Neural progenitor cell (in vitro differentiated cells): ENCODE measurements around the gene RASD1. TPM values are rescaled to one million over a fixed set of nuclear protein-coding genes. Genes with fewer than 3 reads are reported as not detected.
A peak's percentile ranks its signal among the peaks of the same experiment; 100 is the strongest.
"Not testable (repeated sequence)": the region's sequence is repeated elsewhere in the genome, so short reads cannot be mapped to it uniquely, and the experiment has no call there.

ENCODE experiments used
- DNase-seq: peaks from one replicate; pipeline ENCODE4 v3.0.0-alpha.2; 2016; ENCODE audit warnings: low spot score
- H2AFZ ChIP-seq: fragments of 200-600 bp; sonication (generic); replicated peaks from 2 replicates; pipeline ENCODE4 v1.6.1; 2016; ENCODE audit warnings: antibody characterized with exemption
- H3F3A ChIP-seq: fragments of 200-600 bp; sonication (generic); 2 replicates; pipeline ENCODE4 v1.6.1; 2016; ENCODE audit warnings: antibody characterized with exemption, low read depth
- H3K27ac ChIP-seq: fragments of 200-600 bp; sonication (generic); 2 replicates; pipeline ENCODE4 v1.5.1; 2016; ENCODE audit warnings: mild to moderate bottlenecking
- H3K27me3 ChIP-seq: fragments of 200-600 bp; sonication (generic); 2 replicates; pipeline ENCODE4 v1.6.1; 2016; ENCODE audit warnings: mild to moderate bottlenecking, moderate library complexity
- H3K36me3 ChIP-seq: fragments of 200-600 bp; sonication (generic); 2 replicates; pipeline ENCODE4 v1.5.1; 2016
- H3K4me1 ChIP-seq: fragments of 200-600 bp; sonication (generic); 2 replicates; pipeline ENCODE4 v1.6.1; 2016; ENCODE audit warnings: mixed run types
- H3K4me2 ChIP-seq: fragments of 200-600 bp; sonication (generic); 2 replicates; pipeline ENCODE4 v1.6.1; 2016
- H3K4me3 ChIP-seq: fragments of 200-600 bp; sonication (generic); 2 replicates; pipeline ENCODE4 v1.5.1; 2016
- H3K79me2 ChIP-seq: fragments of 200-600 bp; sonication (generic); 2 replicates; pipeline ENCODE4 v1.6.1; 2016; ENCODE audit warnings: low read depth
- H3K9ac ChIP-seq: fragments of 200-600 bp; sonication (generic); 2 replicates; pipeline ENCODE4 v1.6.1; 2016
- H3K9me3 ChIP-seq: fragments of 200-600 bp; sonication (generic); 2 replicates; pipeline ENCODE4 v1.5.1; 2016; ENCODE audit warnings: low read depth
- H4K20me1 ChIP-seq: fragments of 200-600 bp; sonication (generic); 2 replicates; pipeline ENCODE4 v1.6.1; 2016; ENCODE audit warnings: low read depth
- H3K27ac Mint-ChIP-seq: 3 replicates; pipeline ENCODE4 v1.8.0; 2021; ENCODE audit warnings: mixed read lengths
- H3K27me3 Mint-ChIP-seq: 2 replicates; pipeline ENCODE4 v1.8.0; 2022; ENCODE audit warnings: low read depth, mild to moderate bottlenecking, inconsistent platforms, moderate library complexity, mixed read lengths; ENCODE audit not compliant: insufficient read depth
- H3K36me3 Mint-ChIP-seq: 3 replicates; pipeline ENCODE4 v1.8.0; 2021; ENCODE audit warnings: mixed read lengths
- H3K4me1 Mint-ChIP-seq: 3 replicates; pipeline ENCODE4 v1.8.0; 2021; ENCODE audit warnings: mixed read lengths
- H3K4me3 Mint-ChIP-seq: 3 replicates; pipeline ENCODE4 v1.8.0; 2021; ENCODE audit warnings: mild to moderate bottlenecking, moderate library complexity, mixed read lengths
- H3K9me3 Mint-ChIP-seq: 3 replicates; pipeline ENCODE4 v1.8.0; 2020; ENCODE audit warnings: mixed read lengths
- CTCF ChIP-seq: fragments of 200-600 bp; sonication (generic); IDR thresholded peaks from 2 replicates; pipeline ENCODE4 v1.5.1; 2017; ENCODE audit warnings: antibody characterized with exemption, mild to moderate bottlenecking
- EZH2 ChIP-seq: fragments of 200-600 bp; sonication (generic); IDR thresholded peaks from 2 replicates; pipeline ENCODE4 v1.6.1; 2017; ENCODE audit warnings: antibody characterized with exemption, mild to moderate bottlenecking, moderate library complexity
- EZH2phosphoT487 ChIP-seq: fragments of 200-600 bp; sonication (generic); IDR thresholded peaks from 2 replicates; pipeline ENCODE4 v1.6.1; 2017; ENCODE audit warnings: antibody characterized with exemption
- total RNA-seq: library from RNA; depleted of rRNA; stranded (reverse); fragments of >200 nt; gene quantifications from 2 replicates; pipeline ENCODE4 v1.2.3, GENCODE V29; 2015; ENCODE audit warnings: low replicate concordance

RASD1 gene
- total RNA-seq, 1 donor from 2014 or later, result 0.88 TPM

- Mint-ChIP-seq H3K9me3 (no peaks in the 10 kb centered on the region), H3K27ac (no peak overlapping the region), H3K4me3 (no peak overlapping the region), H3K36me3 (peaks cover 27% of the 10 kb centered on the region), H3K4me1 (peaks cover 28% of the 10 kb centered on the region), H3K27me3 (peaks cover 16% of the 10 kb centered on the region)
- Histone ChIP-seq H3K27ac (no peak overlapping the region), H3K9me3 (no peaks in the 10 kb centered on the region), H2AFZ (no peak overlapping the region), H4K20me1 (peaks cover 69% of the 10 kb centered on the region), H3K4me3 (no peak overlapping the region), H3K36me3 (no peaks in the 10 kb centered on the region), H3K4me2 (no peak overlapping the region), H3F3A (peaks cover 39% of the 10 kb centered on the region), H3K9ac (no peak overlapping the region), H3K27me3 (peaks cover 21% of the 10 kb centered on the region), H3K79me2 (peaks cover 5% of the 10 kb centered on the region), H3K4me1 (peaks cover 43% of the 10 kb centered on the region)
- TF ChIP-seq CTCF, result no peak
- no peak for TF ChIP-seq EZH2
- no peak for TF ChIP-seq EZH2phosphoT487
- no peak for DNase-seq
Measured at GRCh38 chr17:17491031-17491471, 5.1 kb downstream of the RASD1 start.

- no peaks in the 10 kb centered on the region for H3K36me3 ChIP-seq
- DNase-seq, result no peak
- H4K20me1 ChIP-seq, result peaks cover 44% of the 10 kb centered on the region
- H3K4me3 ChIP-seq, result no peak overlapping the region
- H3K27ac ChIP-seq, result no peak overlapping the region
- peaks cover 8% of the 10 kb centered on the region for H3K4me1 Mint-ChIP-seq
- H3K4me2 ChIP-seq, result no peak overlapping the region
- H3K9me3 Mint-ChIP-seq, result no peaks in the 10 kb centered on the region
- H3K79me2 ChIP-seq, result peaks cover 35% of the 10 kb centered on the region
- H3K4me3 Mint-ChIP-seq, result no peak overlapping the region
- no peak overlapping the region for H3K27ac Mint-ChIP-seq
- no peak overlapping the region for H2AFZ ChIP-seq
- no peaks in the 10 kb centered on the region for H3K9me3 ChIP-seq
- peaks cover 18% of the 10 kb centered on the region for H3K4me1 ChIP-seq
- H3K27me3 ChIP-seq, result no peaks in the 10 kb centered on the region
- no peak overlapping the region for H3K9ac ChIP-seq
- peaks cover 9% of the 10 kb centered on the region for H3F3A ChIP-seq
- TF ChIP-seq EZH2phosphoT487 (no peak), EZH2 (no peak), CTCF (no peak)
- H3K27me3 Mint-ChIP-seq, result no peaks in the 10 kb centered on the region
- H3K36me3 Mint-ChIP-seq, result peaks cover 34% of the 10 kb centered on the region
Measured at GRCh38 chr17:17487998-17488397, 8.2 kb downstream of the RASD1 start.

GRCh38 chr17:17486416-17486815 is 9.8 kb downstream of the RASD1 start:
- H3K9me3 ChIP-seq, H3K4me2 ChIP-seq, H3K4me3 ChIP-seq, H3K27ac ChIP-seq, H3K4me1 Mint-ChIP-seq, H2AFZ ChIP-seq, H3K27ac Mint-ChIP-seq, H3F3A ChIP-seq, H3K27me3 ChIP-seq, H3K9me3 Mint-ChIP-seq, DNase-seq, H3K9ac ChIP-seq, H3K36me3 ChIP-seq, H3K4me3 Mint-ChIP-seq, H3K27me3 Mint-ChIP-seq: not testable (repeated sequence)
- Histone ChIP-seq H4K20me1 (peaks cover 28% of the 10 kb centered on the region), H3K4me1 (peaks cover 11% of the 10 kb centered on the region), H3K79me2 (peaks cover 50% of the 10 kb centered on the region)
- H3K36me3 Mint-ChIP-seq, result peaks cover 25% of the 10 kb centered on the region

GRCh38 chr17:17485420-17485819 is 10.8 kb downstream of the RASD1 start:
- peaks cover 23% of the 10 kb centered on the region for H4K20me1 ChIP-seq
- H2AFZ ChIP-seq, result no peak overlapping the region
- Mint-ChIP-seq H3K36me3 (peaks cover 24% of the 10 kb centered on the region), H3K27me3 (no peaks in the 10 kb centered on the region), H3K4me3 (no peak overlapping the region), H3K4me1 (peaks cover 6% of the 10 kb centered on the region), H3K9me3 (no peaks in the 10 kb centered on the region), H3K27ac (peak overlapping the region; percentile 18)
- H3K79me2 ChIP-seq, result peaks cover 60% of the 10 kb centered on the region
- H3K4me1 ChIP-seq, result peaks cover 12% of the 10 kb centered on the region
- no peaks in the 10 kb centered on the region for H3F3A ChIP-seq
- DNase-seq, result no peak
- no peak overlapping the region for H3K4me3 ChIP-seq
- H3K27me3 ChIP-seq, result no peaks in the 10 kb centered on the region
- H3K9ac ChIP-seq, result no peak overlapping the region
- H3K36me3 ChIP-seq, result no peaks in the 10 kb centered on the region
- no peak overlapping the region for H3K4me2 ChIP-seq
- H3K27ac ChIP-seq, result no peak overlapping the region
- TF ChIP-seq EZH2phosphoT487 (no peak), CTCF (no peak), EZH2 (no peak)
- no peaks in the 10 kb centered on the region for H3K9me3 ChIP-seq
